Ovary (tissue), 9 donors: ENCODE measurements around the gene NCDN. TPM values are rescaled to one million over a fixed set of nuclear protein-coding genes. Genes with fewer than 3 reads are reported as not detected.

ENCODE experiments used
- DNase-seq, 5 donors: peaks; one replicate each; pipeline ENCODE4 v3.0.0-alpha.2; 2019 to 2020
- H3K27ac ChIP-seq, 2 donors: fragments of 200-600 bp; one replicate each; pipeline versions ENCODE4 v1.5.1 to v1.8.0; 2019 to 2022
- H3K27me3 ChIP-seq: fragments of 200-600 bp; one replicate; pipeline ENCODE4 v1.8.0; 2022
- H3K36me3 ChIP-seq: fragments of 200-600 bp; sonication (generic); one replicate; pipeline ENCODE4 v1.5.1; 2019
- H3K4me1 ChIP-seq: one replicate; pipeline ENCODE4 v1.8.1; 2013; ENCODE audit warnings: mild to moderate bottlenecking, moderate library complexity; ENCODE audit not compliant: insufficient read depth
- H3K4me3 ChIP-seq: fragments of 200-600 bp; sonication (generic); one replicate; pipeline ENCODE4 v1.5.1; 2017
- H3K9me3 ChIP-seq, 2 donors: fragments of 200-600 bp in 1 of 2; sonication (generic) in 1 of 2; one replicate each; pipeline versions ENCODE4 v1.5.1 to v1.8.1; 2013 to 2019; ENCODE audit warnings: mild to moderate bottlenecking in 1 of 2, moderate library complexity in 1 of 2
- EP300 ChIP-seq: sonication (generic); formaldehyde crosslinking; IDR thresholded peaks from one replicate; pipeline ENCODE4 v1.6.1; 2017; ENCODE audit warnings: antibody characterized with exemption
- POLR2A ChIP-seq: fragments of 450-650 bp; IDR thresholded peaks from one replicate; pipeline ENCODE4 v1.6.1; 2017; ENCODE audit warnings: antibody characterized with exemption, mild to moderate bottlenecking, moderate library complexity
- WGBS, 3 donors: extraction: QIAGEN DNeasy Blood & Tissue Kit in 1 of 3; methylation state at CpG; one replicate each; pipeline versions ENCODE4 v1.1.5 to v1.1.7; 2013 to 2017; 5-methylcytosine and 5-hydroxymethylcytosine counted together
- intact Hi-C, 4 donors: fragments of 100-400 bp; cut with DNase I; formaldehyde crosslinking; loops; one replicate each; pipeline versions ENCODE4 v1.11.0 to v1.15.1; 2022 to 2023
- polyA plus RNA-seq, 2 donors: library from polyadenylated mRNA; stranded (reverse); fragments of 200-250 nt in 1 of 2; fragments of 350-450 nt in 1 of 2; fragmentation: Illumina TruSeq in 1 of 2; extraction: RNeasy Lipid Tissue Mini Kit (QIAGEN cat#74804) in 1 of 2; gene quantifications; one replicate each; pipeline ENCODE4 v1.2.3, GENCODE V29; 2013 to 2014
- total RNA-seq, 7 donors: library from RNA; depleted of rRNA in 2 of 7; stranded (reverse); fragments of >200 nt in 2 of 7; fragmentation: NEBNext Ultra II Directional in 3 of 7; extraction: Animal tissue kit (Norgen Biotek cat#: 25700) in 3 of 7; gene quantifications; one replicate each; pipeline versions ENCODE4 v1.1.0 to v1.2.4, GENCODE V29; 2016 to 2023
- TF ChIP-seq, protein P1 (sequence below), 3 donors: fragments of 450-650 bp in 2 of 3; fragments of 200-600 bp in 1 of 3; IDR thresholded peaks; one replicate each; pipeline versions ENCODE4 v1.5.1 to v1.8.0; 2016 to 2022; ENCODE audit warnings: antibody characterized with exemption in 3 of 3, mild to moderate bottlenecking in 1 of 3
- donor health status: DM: no; HTN: no; CAD: no; lungs with moderate emphysema.
- donor health status: DM: no; HTN: no; CAD: no.
- donor health status: Bipolar disorder and iron deficiency.
- donor health status: DM: yes; HTN: yes; CAD: no.
- donor health status: DM: no; HTN: no; CAD: no.
- donor health status: DM: yes; HTN: yes; CAD: no.

The NCDN gene
- total and polyA plus RNA-seq, 9 donors: 5.9 to 36.2 (median 22.9) TPM

DNA sequence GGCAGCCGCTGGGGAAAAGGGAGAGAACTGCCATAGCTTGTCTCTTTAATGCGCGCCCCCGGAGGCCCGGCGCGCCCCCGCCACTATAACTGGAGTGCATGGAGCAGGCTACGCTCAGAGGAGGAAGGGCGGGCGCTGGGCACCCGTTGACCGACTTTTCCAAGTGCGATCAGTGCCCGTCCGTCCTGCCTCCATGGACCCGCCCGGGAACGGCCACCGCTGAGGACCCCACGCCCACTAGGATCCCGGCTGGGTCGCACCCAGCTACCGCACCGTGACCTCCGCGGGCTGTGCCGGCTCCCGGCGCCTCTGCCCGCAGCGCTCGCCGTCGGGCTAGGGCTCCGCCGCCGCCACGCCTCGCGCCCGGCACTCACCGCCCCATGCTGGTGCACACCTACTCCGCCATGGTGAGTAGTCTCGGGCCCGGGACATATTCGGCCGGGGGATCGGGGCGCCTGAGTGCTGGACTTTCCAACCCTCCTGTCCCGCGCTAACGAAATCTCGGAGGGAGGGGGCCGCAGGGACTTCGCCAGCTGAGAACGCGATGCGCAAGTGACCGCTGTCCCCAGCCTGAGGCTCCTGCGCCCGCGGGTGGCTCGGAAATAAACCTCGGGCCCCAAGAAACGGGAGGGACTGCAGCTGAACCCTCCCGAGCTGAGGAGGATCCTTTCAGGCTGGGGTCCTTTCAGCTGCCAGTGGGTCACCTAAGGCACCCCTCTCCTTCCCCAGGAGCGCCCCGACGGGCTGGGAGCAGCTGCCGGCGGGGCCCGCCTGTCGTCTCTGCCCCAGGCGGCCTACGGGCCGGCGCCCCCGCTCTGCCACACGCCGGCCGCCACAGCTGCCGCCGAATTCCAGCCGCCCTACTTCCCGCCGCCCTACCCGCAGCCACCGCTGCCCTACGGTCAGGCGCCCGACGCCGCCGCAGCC is 15.9 kb downstream of the NCDN start, which contains the start of gene TFAP2E:
TFAP2E (plus strand) TSS at position 117 of the 927 bp plus-strand sequence; CDS start at position 381, 264 bp downstream.
- H3K4me3 ChIP-seq: no peak within 1 kb of the TSS
- TF ChIP-seq, protein P1, sequence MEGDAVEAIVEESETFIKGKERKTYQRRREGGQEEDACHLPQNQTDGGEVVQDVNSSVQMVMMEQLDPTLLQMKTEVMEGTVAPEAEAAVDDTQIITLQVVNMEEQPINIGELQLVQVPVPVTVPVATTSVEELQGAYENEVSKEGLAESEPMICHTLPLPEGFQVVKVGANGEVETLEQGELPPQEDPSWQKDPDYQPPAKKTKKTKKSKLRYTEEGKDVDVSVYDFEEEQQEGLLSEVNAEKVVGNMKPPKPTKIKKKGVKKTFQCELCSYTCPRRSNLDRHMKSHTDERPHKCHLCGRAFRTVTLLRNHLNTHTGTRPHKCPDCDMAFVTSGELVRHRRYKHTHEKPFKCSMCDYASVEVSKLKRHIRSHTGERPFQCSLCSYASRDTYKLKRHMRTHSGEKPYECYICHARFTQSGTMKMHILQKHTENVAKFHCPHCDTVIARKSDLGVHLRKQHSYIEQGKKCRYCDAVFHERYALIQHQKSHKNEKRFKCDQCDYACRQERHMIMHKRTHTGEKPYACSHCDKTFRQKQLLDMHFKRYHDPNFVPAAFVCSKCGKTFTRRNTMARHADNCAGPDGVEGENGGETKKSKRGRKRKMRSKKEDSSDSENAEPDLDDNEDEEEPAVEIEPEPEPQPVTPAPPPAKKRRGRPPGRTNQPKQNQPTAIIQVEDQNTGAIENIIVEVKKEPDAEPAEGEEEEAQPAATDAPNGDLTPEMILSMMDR (IDR thresholded peaks at IDR 0.05): no peak
- no peak for TF ChIP-seq POLR2A
- no peak for TF ChIP-seq EP300
- no peaks in the 10 kb centered on the region for H3K9me3 ChIP-seq
- H3K4me1 ChIP-seq: peaks cover 7% of the 10 kb centered on the region
- no peak within 1 kb of the TSS for H3K27ac ChIP-seq
- DNase-seq: no peak
- H3K36me3 ChIP-seq: no peaks in the 10 kb centered on the region
- 23 to 24% (median 24%) methylated on average over 84 to 95 of the region's 95 CpGs for WGBS, 3 donors
- intact Hi-C loops: loop anchor here in 1 of 4 donors (5.0 kb wide), 1 partner anchor 154 kb away; no protein-coding TSS in a partner anchor
- no peaks in the 10 kb centered on the region for H3K27me3 ChIP-seq

- no peaks in the 10 kb centered on the region for H3K36me3 ChIP-seq
- intact Hi-C loops: loop anchor here in 1 of 4 donors (5.0 kb wide), 1 partner anchor 153 kb away; no protein-coding TSS in a partner anchor
- H3K4me1 ChIP-seq: peaks cover 7% of the 10 kb centered on the region
- TF ChIP-seq POLR2A (no peak), EP300 (no peak)
- no peaks in the 10 kb centered on the region for H3K9me3 ChIP-seq
- H3K27ac ChIP-seq: no peak overlapping the region
- DNase-seq: no peak
- 61 to 83% (median 80%) methylated on average over 47 to 48 of the region's 48 CpGs for WGBS, 3 donors
- H3K27me3 ChIP-seq: no peaks in the 10 kb centered on the region
- H3K4me3 ChIP-seq: no peak overlapping the region
Observed at GRCh38 chr1:35574125-35574654, 16.6 kb downstream of the NCDN start.

- TF ChIP-seq, protein P1 (IDR thresholded peaks at IDR 0.05): no peak
- TF ChIP-seq POLR2A: no peak
- no peak for TF ChIP-seq EP300
- Histone ChIP-seq H3K27me3 (no peaks in the 10 kb centered on the region), H3K4me1 (peaks cover 7% of the 10 kb centered on the region), H3K9me3 (no peaks in the 10 kb centered on the region), H3K36me3 (no peaks in the 10 kb centered on the region), H3K4me3 (no peak overlapping the region), H3K27ac (no peak overlapping the region)
- intact Hi-C loops: loop anchor here in 1 of 4 donors (5.0 kb wide), 1 partner anchor 152 kb away; no protein-coding TSS in a partner anchor
- 91 to 93% (median 93%) methylated on average over 30 of the region's 30 CpGs for WGBS, 3 donors
- DNase-seq: no peak
Observed at GRCh38 chr1:35574655-35575415, 17.2 kb downstream of the NCDN start.

GRCh38 chr1:35575416-35575958 is 17.9 kb downstream of the NCDN start:
- no peaks in the 10 kb centered on the region for H3K9me3 ChIP-seq
- WGBS, 3 donors: 93 to 95% (median 95%) methylated on average over 5 of the region's 5 CpGs
- H3K36me3 ChIP-seq: no peaks in the 10 kb centered on the region
- peaks cover 7% of the 10 kb centered on the region for H3K4me1 ChIP-seq
- TF ChIP-seq, protein P1 (IDR thresholded peaks at IDR 0.05): no peak
- no peak for TF ChIP-seq POLR2A
- no peak overlapping the region for H3K27ac ChIP-seq
- H3K4me3 ChIP-seq: no peak overlapping the region
- H3K27me3 ChIP-seq: no peaks in the 10 kb centered on the region
- DNase-seq: no peak
- intact Hi-C loops: no loop called here
